Smooth muscle cell (in vitro differentiated cells): ENCODE results near the gene PRKRA. TPM values are rescaled to one million over a fixed set of nuclear protein-coding genes. Genes with fewer than 3 reads are reported as not detected.

ENCODE experiments used
- DNase-seq: peaks from one replicate; lab custom pipeline; 2025; ENCODE audit not compliant: unreplicated experiment; lab: John Stamatoyannopoulos, UW
- H2AFZ ChIP-seq: fragments of 200-600 bp; sonication (generic); 2 replicates; pipeline ENCODE4 v1.6.0; 2016; ENCODE audit warnings: antibody characterized with exemption, low read depth, mild to moderate bottlenecking
- H3F3A ChIP-seq: fragments of 200-600 bp; sonication (generic); 2 replicates; pipeline ENCODE4 v1.6.0; 2017; ENCODE audit warnings: antibody characterized with exemption, low read depth
- H3K27ac ChIP-seq: fragments of 200-600 bp; sonication (generic); 2 replicates; pipeline ENCODE4 v1.5.1; 2016; ENCODE audit warnings: low read depth, mild to moderate bottlenecking
- H3K27me3 ChIP-seq: fragments of 200-600 bp; sonication (generic); 2 replicates; pipeline ENCODE4 v1.6.1; 2016; ENCODE audit warnings: low read depth, mild to moderate bottlenecking
- H3K36me3 ChIP-seq: fragments of 200-600 bp; sonication (generic); 2 replicates; pipeline ENCODE4 v1.5.1; 2016; ENCODE audit warnings: low read depth
- H3K4me1 ChIP-seq: fragments of 200-600 bp; sonication (generic); 2 replicates; pipeline ENCODE4 v1.5.1; 2016; ENCODE audit warnings: low read depth
- H3K4me2 ChIP-seq: fragments of 200-600 bp; sonication (generic); 2 replicates; pipeline ENCODE4 v1.6.0; 2016; ENCODE audit warnings: mild to moderate bottlenecking
- H3K4me3 ChIP-seq: fragments of 200-600 bp; sonication (generic); 2 replicates; pipeline ENCODE4 v1.5.1; 2016; ENCODE audit warnings: mild to moderate bottlenecking
- H3K79me2 ChIP-seq: fragments of 200-600 bp; sonication (generic); 2 replicates; pipeline ENCODE4 v1.6.0; 2016; ENCODE audit warnings: low read depth, mild to moderate bottlenecking
- H3K9ac ChIP-seq: fragments of 200-600 bp; sonication (generic); 2 replicates; pipeline ENCODE4 v1.6.0; 2016; ENCODE audit warnings: low read depth
- H3K9me3 ChIP-seq: fragments of 200-600 bp; sonication (generic); replicated peaks from 2 replicates; pipeline ENCODE4 v1.5.1; 2016; ENCODE audit warnings: low read depth
- H4K20me1 ChIP-seq: fragments of 200-600 bp; sonication (generic); 2 replicates; pipeline ENCODE4 v1.6.0; 2016; ENCODE audit warnings: low read depth
- WGBS: methylation state at CpG from one replicate; pipeline ENCODE4 v1.1.7; 2016; ENCODE audit warnings: low lambda C conversion rate; 5-methylcytosine and 5-hydroxymethylcytosine counted together
- polyA plus RNA-seq: library from polyadenylated mRNA; unstranded; fragments of >200 nt; fragmentation: Nextera tagmentation; extraction: Ambion mirVana; gene quantifications from 2 replicates; pipeline ENCODE4 v1.2.1, GENCODE V29; 2016
- total RNA-seq: library from RNA; depleted of rRNA; stranded (reverse); fragments of >200 nt; gene quantifications from 2 replicates; pipeline ENCODE4 v1.2.3, GENCODE V29; 2014
- TF ChIP-seq, protein P1 (sequence below): fragments of 200-600 bp; sonication (generic); IDR thresholded peaks from 2 replicates; pipeline ENCODE4 v1.5.1; 2017; ENCODE audit warnings: borderline replicate concordance, mild to moderate bottlenecking, antibody characterized with exemption; ENCODE audit not compliant: insufficient read depth, poor library complexity, severe bottlenecking

PRKRA gene
- total and polyA plus RNA-seq, 2 experiments from 2014 or later: 48.8 to 57.5 TPM

- H3K4me2 ChIP-seq: peak overlapping the region; percentile 46
- no peaks in the 10 kb centered on the region for H3F3A ChIP-seq
- H3K36me3 ChIP-seq: no peaks in the 10 kb centered on the region
- no peak for DNase-seq
- no peaks in the 10 kb centered on the region for H4K20me1 ChIP-seq
- no peaks in the 10 kb centered on the region for H3K4me1 ChIP-seq
- no peaks in the 10 kb centered on the region for H3K27me3 ChIP-seq
- WGBS: 10% methylated on average over 4 of the region's 4 CpGs
- no peaks in the 10 kb centered on the region for H3K9me3 ChIP-seq
- H3K9ac ChIP-seq: no peak overlapping the region
- peak overlapping the region; percentile 8 for H2AFZ ChIP-seq
- TF ChIP-seq, protein P1, sequence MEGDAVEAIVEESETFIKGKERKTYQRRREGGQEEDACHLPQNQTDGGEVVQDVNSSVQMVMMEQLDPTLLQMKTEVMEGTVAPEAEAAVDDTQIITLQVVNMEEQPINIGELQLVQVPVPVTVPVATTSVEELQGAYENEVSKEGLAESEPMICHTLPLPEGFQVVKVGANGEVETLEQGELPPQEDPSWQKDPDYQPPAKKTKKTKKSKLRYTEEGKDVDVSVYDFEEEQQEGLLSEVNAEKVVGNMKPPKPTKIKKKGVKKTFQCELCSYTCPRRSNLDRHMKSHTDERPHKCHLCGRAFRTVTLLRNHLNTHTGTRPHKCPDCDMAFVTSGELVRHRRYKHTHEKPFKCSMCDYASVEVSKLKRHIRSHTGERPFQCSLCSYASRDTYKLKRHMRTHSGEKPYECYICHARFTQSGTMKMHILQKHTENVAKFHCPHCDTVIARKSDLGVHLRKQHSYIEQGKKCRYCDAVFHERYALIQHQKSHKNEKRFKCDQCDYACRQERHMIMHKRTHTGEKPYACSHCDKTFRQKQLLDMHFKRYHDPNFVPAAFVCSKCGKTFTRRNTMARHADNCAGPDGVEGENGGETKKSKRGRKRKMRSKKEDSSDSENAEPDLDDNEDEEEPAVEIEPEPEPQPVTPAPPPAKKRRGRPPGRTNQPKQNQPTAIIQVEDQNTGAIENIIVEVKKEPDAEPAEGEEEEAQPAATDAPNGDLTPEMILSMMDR: no peak
- H3K27ac ChIP-seq: peak overlapping the region; percentile 70
- H3K79me2 ChIP-seq: no peaks in the 10 kb centered on the region
- H3K4me3 ChIP-seq: no peak overlapping the region
Measured at GRCh38 chr2:178404368-178404767, 46.6 kb downstream of the PRKRA start.

GRCh38 chr2:178403671-178404306, 47.2 kb downstream of the PRKRA start:
- Histone ChIP-seq H3F3A (no peaks in the 10 kb centered on the region), H3K36me3 (no peaks in the 10 kb centered on the region), H2AFZ (peak overlapping the region; percentile 13), H4K20me1 (no peaks in the 10 kb centered on the region), H3K27me3 (no peaks in the 10 kb centered on the region), H3K4me2 (peak overlapping the region; percentile 46), H3K4me1 (no peaks in the 10 kb centered on the region), H3K4me3 (no peak overlapping the region), H3K9ac (no peak overlapping the region), H3K27ac (peak overlapping the region; percentile 70), H3K79me2 (no peaks in the 10 kb centered on the region), H3K9me3 (no peaks in the 10 kb centered on the region)
- 40% methylated on average over 3 of the region's 3 CpGs for WGBS
- TF ChIP-seq, protein P1: no peak
- DNase-seq: no peak

DNA sequence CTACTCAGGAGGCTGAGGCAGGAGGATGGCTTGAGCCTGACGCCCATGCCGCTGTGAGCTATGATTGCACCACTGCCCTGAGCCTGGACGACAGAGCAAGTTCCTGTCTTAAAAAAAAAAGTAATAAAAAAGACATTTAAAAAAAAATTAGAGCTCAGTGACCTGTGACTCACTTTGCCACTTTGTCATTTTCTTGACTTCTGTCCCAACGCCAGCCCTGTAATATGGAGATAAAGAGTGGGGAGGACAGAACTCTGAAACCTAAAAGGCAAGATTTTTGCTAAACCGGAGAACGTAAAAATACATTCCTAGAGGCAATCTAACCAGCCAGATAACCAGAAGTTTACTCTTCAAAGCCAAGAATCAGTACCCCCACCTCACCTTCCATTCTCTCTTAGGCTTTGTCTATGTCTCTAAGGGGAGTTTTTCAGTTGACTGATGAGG, 49.0 kb downstream of the PRKRA start:
- DNase-seq: no peak
- no peak overlapping the region for H3K4me2 ChIP-seq
- H4K20me1 ChIP-seq: no peaks in the 10 kb centered on the region
- H3K36me3 ChIP-seq: no peaks in the 10 kb centered on the region
- WGBS: 77% methylated on average over 6 of the region's 6 CpGs
- H3K27ac ChIP-seq: no peak overlapping the region
- H3K9ac ChIP-seq: no peak overlapping the region
- no peaks in the 10 kb centered on the region for H3F3A ChIP-seq
- H3K27me3 ChIP-seq: no peaks in the 10 kb centered on the region
- no peaks in the 10 kb centered on the region for H3K4me1 ChIP-seq
- TF ChIP-seq, protein P1: no peak
- no peak overlapping the region for H3K4me3 ChIP-seq
- H3K79me2 ChIP-seq: no peaks in the 10 kb centered on the region
- no peak overlapping the region for H2AFZ ChIP-seq
- H3K9me3 ChIP-seq: no peaks in the 10 kb centered on the region
